Astrocyte (in vitro differentiated cells and primary cell): ENCODE measurements around the gene IGF2R.

Experiments
- CTCF ChIP-seq: IDR thresholded peaks from 2 replicates; pipeline ENCODE4 v1.5.1; 2011; ENCODE audit warnings: low read depth, mild to moderate bottlenecking, inconsistent platforms, low read length, moderate library complexity; ENCODE audit not compliant: insufficient read depth
- EZH2 ChIP-seq: IDR thresholded peaks from 2 replicates; pipeline ENCODE4 v1.6.1; 2012; ENCODE audit warnings: mild to moderate bottlenecking, low read length, inconsistent platforms; ENCODE audit not compliant: insufficient read depth

- no peak for TF ChIP-seq CTCF
- TF ChIP-seq EZH2 = no peak
Measured at GRCh38 chr6:160110586-160111123, 141.8 kb downstream of the IGF2R start.
